Measurements from ENCODE around the gene NEURL2.

- TF ChIP-seq CTCF (optimal IDR thresholded peaks at IDR 0.05 in 1 of 3, IDR thresholded peaks at IDR 0.05 in 1 of 3, conservative IDR thresholded peaks at IDR 0.05 in 1 of 3; ENCODE audit: extremely low read depth in 1 of 3, insufficient read depth in 2 of 3, low read length in 3 of 3), result no peak
- TF ChIP-seq EZH2 (IDR thresholded peaks at IDR 0.05; ENCODE audit: low read length), result no peak
Measured at GRCh38 chr20:45897289-45897688, 6.3 kb upstream of the NEURL2 start.
